HG03342 (cell line): Measurements from ENCODE around the gene PTPRG.
A peak's percentile ranks its signal among the peaks of the same experiment; 100 is the strongest.

ENCODE experiments used
- ATAC-seq: cut with Tn5 transposase; IDR thresholded peaks from one replicate; pipeline ENCODE4 v1.9.1; 2021; ENCODE audit warnings: mild to moderate bottlenecking, moderate library complexity; ENCODE audit not compliant: unreplicated experiment

Gene PTPRG

GRCh38 chr3:62159709-62160092, 598.3 kb downstream of the PTPRG start:
- no peak for ATAC-seq

GRCh38 chr3:62161371-62161770, 600.0 kb downstream of the PTPRG start:
- ATAC-seq, result no peak

GRCh38 chr3:62164196-62164595, 602.8 kb downstream of the PTPRG start:
- no peak for ATAC-seq

GRCh38 chr3:62164746-62165145, 603.4 kb downstream of the PTPRG start:
- no peak for ATAC-seq

- no peak for ATAC-seq
Observed at GRCh38 chr3:62167566-62168262, 606.3 kb downstream of the PTPRG start.

- ATAC-seq, result no peak
Observed at GRCh38 chr3:62168356-62168755, 607.0 kb downstream of the PTPRG start.

- no peak for ATAC-seq
Observed at GRCh38 chr3:62169906-62170660, 608.7 kb downstream of the PTPRG start.

- ATAC-seq, result no peak
Observed at GRCh38 chr3:62171789-62172188, 610.4 kb downstream of the PTPRG start.

GRCh38 chr3:62172199-62172598, 610.8 kb downstream of the PTPRG start:
- no peak for ATAC-seq

GRCh38 chr3:62173939-62174515, 612.7 kb downstream of the PTPRG start:
- ATAC-seq, result no peak

- ATAC-seq, result no peak
Observed at GRCh38 chr3:62175161-62175560, 613.8 kb downstream of the PTPRG start.

- no peak for ATAC-seq
Observed at GRCh38 chr3:62178032-62178431, 616.7 kb downstream of the PTPRG start.

- ATAC-seq, result no peak
Observed at GRCh38 chr3:62178739-62179600, 617.6 kb downstream of the PTPRG start.

- ATAC-seq, result no peak
Observed at GRCh38 chr3:62180514-62180913, 619.1 kb downstream of the PTPRG start.

- ATAC-seq, result no peak
Observed at GRCh38 chr3:62183087-62183486, 621.7 kb downstream of the PTPRG start.

GRCh38 chr3:62183969-62184368, 622.6 kb downstream of the PTPRG start:
- ATAC-seq, result no peak

GRCh38 chr3:62184559-62184958, 623.2 kb downstream of the PTPRG start:
- ATAC-seq, result no peak

GRCh38 chr3:62187022-62187431, 625.7 kb downstream of the PTPRG start:
- no peak for ATAC-seq

GRCh38 chr3:62188681-62189375, 627.5 kb downstream of the PTPRG start:
- ATAC-seq, result peak; percentile 75

GRCh38 chr3:62189376-62189698, 628.0 kb downstream of the PTPRG start:
- ATAC-seq, result no peak

GRCh38 chr3:62192891-62193290, 631.5 kb downstream of the PTPRG start:
- no peak for ATAC-seq
